AG04449 (cell line): Measurements from ENCODE around the gene PLEKHJ1.

Experiments used
- CTCF ChIA-PET: fragments of 350-600 bp; formaldehyde crosslinking; extraction: SDS; loops from one replicate; lab custom pipeline; 2021; ENCODE audit warnings: antibody characterized with exemption; lab: Yijun Ruan, JAX
- POLR2A ChIA-PET: fragments of 400-600, 350-600 bp; formaldehyde crosslinking; extraction: SDS; loops from one replicate; lab custom pipeline; 2020; ENCODE audit warnings: antibody characterized with exemption, inconsistent platforms; lab: Yijun Ruan, JAX
- DNase-seq: peaks from one replicate; pipeline ENCODE4 v3.0.0-alpha.2; 2010; ENCODE audit warnings: low read depth, low spot score
- H3K4me3 ChIP-seq: 2 replicates; pipeline ENCODE4 v1.5.1; 2011; ENCODE audit warnings: low read depth, mild to moderate bottlenecking, control low read depth, low read length
- TF ChIP-seq, protein P1 (sequence below): IDR thresholded peaks from one replicate; pipeline ENCODE4 v1.5.1; 2011; ENCODE audit warnings: mild to moderate bottlenecking, moderate library complexity, low read length, control low read depth, inconsistent platforms; ENCODE audit not compliant: insufficient read depth; ENCODE audit errors: missing control alignments

Gene PLEKHJ1

DNA sequence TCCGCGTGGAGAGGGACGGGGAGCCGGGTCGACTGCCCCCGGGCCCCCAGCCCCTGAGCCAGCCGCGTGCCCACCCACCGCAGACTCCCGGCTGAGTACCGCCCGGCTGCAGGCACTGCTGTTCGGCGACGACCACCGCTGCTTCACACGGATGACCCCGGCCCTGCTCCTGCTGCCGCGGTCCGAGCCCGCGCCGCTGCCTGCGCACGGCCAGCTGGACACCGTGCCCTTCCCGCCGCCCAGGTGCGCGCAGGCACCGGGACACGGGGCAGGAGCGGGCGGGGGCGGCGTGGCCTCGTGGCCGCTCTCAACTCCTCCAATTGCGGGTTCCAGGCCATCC is 14.6 kb upstream of the PLEKHJ1 start:
- no peak for DNase-seq
- ChIA-PET POLR2A (no interaction called here), CTCF (interaction anchor here (4.7 kb wide), 1 partner anchor 11 kb away, joined by 22 read pairs; no protein-coding TSS in a partner anchor)
- TF ChIP-seq, protein P1, sequence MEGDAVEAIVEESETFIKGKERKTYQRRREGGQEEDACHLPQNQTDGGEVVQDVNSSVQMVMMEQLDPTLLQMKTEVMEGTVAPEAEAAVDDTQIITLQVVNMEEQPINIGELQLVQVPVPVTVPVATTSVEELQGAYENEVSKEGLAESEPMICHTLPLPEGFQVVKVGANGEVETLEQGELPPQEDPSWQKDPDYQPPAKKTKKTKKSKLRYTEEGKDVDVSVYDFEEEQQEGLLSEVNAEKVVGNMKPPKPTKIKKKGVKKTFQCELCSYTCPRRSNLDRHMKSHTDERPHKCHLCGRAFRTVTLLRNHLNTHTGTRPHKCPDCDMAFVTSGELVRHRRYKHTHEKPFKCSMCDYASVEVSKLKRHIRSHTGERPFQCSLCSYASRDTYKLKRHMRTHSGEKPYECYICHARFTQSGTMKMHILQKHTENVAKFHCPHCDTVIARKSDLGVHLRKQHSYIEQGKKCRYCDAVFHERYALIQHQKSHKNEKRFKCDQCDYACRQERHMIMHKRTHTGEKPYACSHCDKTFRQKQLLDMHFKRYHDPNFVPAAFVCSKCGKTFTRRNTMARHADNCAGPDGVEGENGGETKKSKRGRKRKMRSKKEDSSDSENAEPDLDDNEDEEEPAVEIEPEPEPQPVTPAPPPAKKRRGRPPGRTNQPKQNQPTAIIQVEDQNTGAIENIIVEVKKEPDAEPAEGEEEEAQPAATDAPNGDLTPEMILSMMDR: no peak
- H3K4me3 ChIP-seq: no peak overlapping the region

DNA sequence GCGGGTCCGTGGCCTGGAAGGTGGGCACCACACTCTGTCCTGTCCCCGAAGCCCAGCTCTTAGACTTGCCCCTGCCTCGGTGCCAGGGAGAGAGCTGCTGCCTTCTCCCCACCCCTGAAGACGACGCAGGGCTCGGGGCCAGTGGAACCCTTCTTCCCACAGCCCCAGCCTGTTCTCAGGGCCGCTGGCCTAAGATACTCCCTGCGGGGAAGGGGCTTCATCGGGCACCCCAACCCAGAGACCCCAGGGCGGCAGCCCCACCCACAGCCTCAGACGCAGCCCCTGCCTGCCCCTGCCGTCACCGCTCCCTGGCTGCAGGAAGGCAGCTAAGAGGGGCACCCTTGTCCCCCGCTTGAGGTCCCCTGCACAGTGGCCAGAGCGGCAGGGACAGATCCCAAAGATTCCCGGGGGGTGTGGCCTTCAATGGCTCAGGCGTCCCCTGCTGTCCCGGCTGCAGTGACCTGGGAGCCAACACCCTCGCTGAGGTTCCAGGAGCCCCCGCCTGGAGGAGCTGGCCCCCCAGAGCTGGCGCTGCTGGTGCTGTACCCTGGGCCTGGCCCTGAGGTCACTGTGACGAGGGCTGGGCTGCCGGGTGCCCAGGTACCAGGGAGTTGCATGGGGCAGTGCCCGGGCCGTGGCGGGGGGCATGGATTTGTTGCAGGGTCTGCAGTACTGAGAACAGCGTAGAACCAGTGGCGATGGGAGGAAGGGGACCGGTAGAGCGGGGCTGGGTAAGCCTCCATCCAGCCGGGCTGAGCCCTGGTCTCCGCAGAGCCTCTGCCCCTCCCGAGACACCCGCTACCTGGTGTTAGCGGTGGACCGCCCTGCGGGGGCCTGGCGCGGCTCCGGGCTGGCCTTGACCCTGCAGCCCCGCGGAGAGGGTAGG is 14.0 kb upstream of the PLEKHJ1 start:
- TF ChIP-seq, protein P1: no peak
- ChIA-PET POLR2A (no interaction called here), CTCF (interaction anchor here (1.5 kb wide), 1 partner anchor 11 kb away, joined by 6 read pairs; no protein-coding TSS in a partner anchor)
- DNase-seq: no peak
- H3K4me3 ChIP-seq: no peak overlapping the region

DNA sequence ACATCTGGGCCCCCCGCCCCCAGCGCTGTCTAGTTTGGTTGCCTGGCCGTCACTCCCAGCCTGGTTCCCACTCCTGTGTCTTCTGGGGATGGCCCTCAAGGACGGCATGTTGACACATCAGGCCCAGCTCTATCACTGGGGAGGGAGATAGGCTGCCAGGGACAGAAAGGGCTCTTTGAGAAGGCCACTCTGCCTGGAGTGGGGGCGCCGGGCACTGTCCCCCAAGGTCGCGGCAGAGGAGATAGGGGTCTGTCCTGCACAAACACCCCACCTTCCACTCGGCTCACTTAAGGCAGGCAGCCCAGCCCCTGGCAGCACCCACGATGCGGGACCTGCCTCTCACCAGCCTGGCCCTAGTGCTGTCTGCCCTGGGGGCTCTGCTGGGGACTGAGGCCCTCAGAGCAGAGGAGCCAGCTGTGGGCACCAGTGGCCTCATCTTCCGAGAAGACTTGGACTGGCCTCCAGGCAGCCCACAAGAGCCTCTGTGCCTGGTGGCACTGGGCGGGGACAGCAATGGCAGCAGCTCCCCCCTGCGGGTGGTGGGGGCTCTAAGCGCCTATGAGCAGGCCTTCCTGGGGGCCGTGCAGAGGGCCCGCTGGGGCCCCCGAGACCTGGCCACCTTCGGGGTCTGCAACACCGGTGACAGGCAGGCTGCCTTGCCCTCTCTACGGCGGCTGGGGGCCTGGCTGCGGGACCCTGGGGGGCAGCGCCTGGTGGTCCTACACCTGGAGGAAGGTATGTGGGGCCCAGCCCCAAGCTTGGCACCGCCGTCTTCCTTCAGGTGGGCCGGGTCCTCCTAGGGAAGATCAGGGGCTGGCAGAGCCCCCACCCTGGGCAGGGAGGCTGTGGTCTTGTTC is 13.1 kb upstream of the PLEKHJ1 start, which contains the start of gene AMH:
Gene AMH, plus strand, starts transcription at position 314 of the 857 bp plus-strand sequence. Its CDS starts 10 bp downstream, at position 324.
- ChIA-PET POLR2A (no interaction called here), CTCF (interaction anchor here (1.5 kb wide), 1 partner anchor 10 kb away, joined by 6 read pairs; no protein-coding TSS in a partner anchor)
- DNase-seq: no peak
- H3K4me3 ChIP-seq: no peak within 1 kb of the TSS
- TF ChIP-seq, protein P1: no peak

DNA sequence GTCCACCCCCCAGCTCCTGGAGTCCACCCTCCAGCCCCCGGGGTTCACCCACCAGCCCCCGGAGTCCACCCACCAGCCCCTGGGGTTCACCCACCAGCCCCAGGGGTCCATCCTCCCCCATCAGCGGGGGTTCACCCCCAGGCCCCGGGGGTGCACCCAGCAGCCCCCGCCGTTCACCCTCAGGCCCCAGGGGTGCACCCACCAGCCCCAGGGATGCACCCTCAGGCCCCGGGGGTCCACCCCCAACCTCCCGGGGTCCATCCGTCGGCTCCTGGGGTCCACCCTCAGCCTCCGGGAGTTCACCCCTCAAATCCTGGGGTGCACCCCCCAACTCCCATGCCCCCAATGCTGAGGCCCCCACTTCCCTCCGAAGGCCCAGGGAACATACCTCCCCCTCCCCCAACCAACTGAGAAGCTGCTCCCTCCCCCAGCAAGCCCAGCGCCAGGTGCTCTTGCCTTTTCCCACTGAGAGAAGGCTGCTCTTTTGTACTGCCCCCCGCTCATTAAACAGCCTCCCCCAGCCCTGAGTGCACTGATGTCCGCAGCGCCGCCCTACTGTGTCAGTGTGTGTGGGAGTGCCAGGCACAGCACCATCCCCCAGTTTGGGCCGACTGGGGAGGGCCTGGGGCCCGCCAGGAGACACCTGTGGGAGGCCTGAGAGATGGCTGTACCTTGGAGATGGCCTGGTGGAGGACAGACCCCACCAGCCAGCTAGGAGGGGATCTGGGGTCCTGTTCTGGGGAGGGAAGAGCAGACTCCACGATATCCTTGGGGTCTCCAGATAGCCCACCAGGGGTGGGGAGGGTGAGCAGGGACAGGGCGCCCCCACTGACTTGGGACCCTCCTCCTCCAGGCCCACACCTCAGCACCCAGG is 12.2 kb upstream of the PLEKHJ1 start:
- ChIA-PET POLR2A (no interaction called here), CTCF (interaction anchor here (0.6 kb wide), 1 partner anchor 9 kb away, joined by 3 read pairs; no protein-coding TSS in a partner anchor)
- DNase-seq: no peak
- TF ChIP-seq, protein P1: no peak
- H3K4me3 ChIP-seq: no peak overlapping the region

DNA sequence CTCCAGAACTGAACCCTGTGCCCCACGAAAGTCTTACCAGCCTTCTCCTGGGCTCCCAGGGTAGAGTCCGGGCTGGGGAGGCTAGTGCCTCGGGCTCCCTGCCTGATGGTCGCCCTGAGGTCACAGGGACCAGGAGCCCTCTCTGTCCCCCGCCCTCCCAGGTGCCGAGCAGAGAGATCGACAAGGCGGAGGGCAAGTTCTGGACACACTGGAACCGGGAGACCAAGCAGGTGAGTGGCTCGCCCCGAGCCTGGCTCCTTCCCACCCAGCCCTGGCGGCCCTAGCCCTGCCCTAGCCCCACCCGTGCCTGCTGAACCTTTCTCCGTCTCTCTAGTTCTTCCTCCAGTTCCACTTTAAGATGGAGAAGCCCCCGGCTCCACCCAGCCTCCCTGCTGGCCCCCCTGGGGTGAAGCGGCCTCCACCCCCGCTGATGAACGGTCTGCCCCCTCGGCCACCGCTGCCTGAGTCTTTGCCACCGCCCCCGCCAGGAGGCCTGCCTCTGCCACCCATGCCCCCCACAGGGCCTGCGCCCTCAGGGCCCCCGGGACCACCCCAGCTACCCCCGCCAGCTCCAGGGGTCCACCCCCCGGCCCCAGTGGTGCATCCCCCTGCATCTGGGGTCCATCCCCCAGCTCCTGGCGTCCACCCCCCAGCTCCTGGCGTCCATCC is 11.4 kb upstream of the PLEKHJ1 start:
- POLR2A ChIA-PET: no interaction called here
- H3K4me3 ChIP-seq: no peak overlapping the region
- DNase-seq: no peak
- TF ChIP-seq, protein P1: no peak
- CTCF ChIA-PET: interaction anchor here (0.6 kb wide), 1 partner anchor 8 kb away, joined by 3 read pairs; no protein-coding TSS in a partner anchor
